B cell (primary cell): Measurements from ENCODE around the gene MYEF2. TPM values are rescaled to one million over a fixed set of nuclear protein-coding genes. Genes with fewer than 3 reads are reported as not detected.

Experiments
- ATAC-seq: fragments of 200-7000 bp; cut with Tn5 transposase; one replicate; pipeline ENCODE4 v1.10.0; 2021; ENCODE audit warnings: low read depth, mild to moderate bottlenecking, moderate number of reproducible peaks, moderate library complexity
- CTCF ChIA-PET: fragments of 350-600 bp; sonication (Branson Sonifier 250); formaldehyde crosslinking; loops from one replicate; lab custom pipeline; 2021; ENCODE audit warnings: antibody characterized with exemption, inconsistent platforms; lab: Charles Lee
- POLR2A ChIA-PET: fragments of 350-600 bp; sonication (Branson Sonifier 250); formaldehyde crosslinking; loops from one replicate; lab custom pipeline; 2021; ENCODE audit warnings: antibody characterized with exemption; lab: Charles Lee
- DNase-seq: peaks from one replicate; pipeline ENCODE4 v3.0.0; 2013
- H2AFZ ChIP-seq: 2 replicates; pipeline ENCODE4 v1.6.1; 2012; ENCODE audit warnings: mild to moderate bottlenecking, low read depth, low read length; ENCODE audit not compliant: insufficient read depth, poor library complexity, severe bottlenecking
- H3K27ac ChIP-seq, 2 donors: 1 replicate in 1 of 2; 2 replicates in 1 of 2; pipeline ENCODE4 v1.5.1; 2012 to 2013; ENCODE audit warnings: low read length in 2 of 2, mild to moderate bottlenecking in 2 of 2, moderate library complexity in 1 of 2
- H3K27me3 ChIP-seq, 4 experiments: fragments of 200-600 bp in 1 of 4; sonication (generic) in 1 of 4; replicated peaks in 1 of 4; 1 replicate in 2 of 4; 2 replicates in 2 of 4; pipeline versions ENCODE4 v1.6.1 to v1.7.0; 2013 to 2016; ENCODE audit warnings: low read length in 3 of 4, mild to moderate bottlenecking in 2 of 4, mixed read lengths in 1 of 4, moderate library complexity in 1 of 4; ENCODE audit not compliant: insufficient read depth in 4 of 4, control insufficient read depth in 3 of 4; ENCODE audit errors: control extremely low read depth in 1 of 4
- H3K36me3 ChIP-seq, 2 experiments: replicated peaks in 1 of 2; 1 replicate in 1 of 2; 2 replicates in 1 of 2; pipeline versions ENCODE4 v1.6.1 to v1.7.1; 2013; ENCODE audit warnings: low read length in 1 of 2; ENCODE audit not compliant: insufficient read depth in 2 of 2, control insufficient read depth in 1 of 2; ENCODE audit errors: control extremely low read depth in 1 of 2, extremely low read depth in 1 of 2
- H3K4me1 ChIP-seq, 2 donors: fragments of 200-600 bp in 1 of 2; sonication (generic) in 1 of 2; 1 replicate in 1 of 2; 2 replicates in 1 of 2; pipeline versions ENCODE4 v1.5.1 to v1.6.1; 2013 to 2017; ENCODE audit warnings: low read length in 2 of 2; ENCODE audit not compliant: control insufficient read depth in 2 of 2, insufficient read depth in 2 of 2
- H3K4me2 ChIP-seq: replicated peaks from 2 replicates; pipeline ENCODE3; 2012; ENCODE audit warnings: mild to moderate bottlenecking, low read depth, low read length; ENCODE audit not compliant: poor library complexity, severe bottlenecking
- H3K4me3 ChIP-seq, 5 experiments: fragments of 200-600 bp in 1 of 5; sonication (generic) in 1 of 5; 1 replicate in 3 of 5; 2 replicates in 2 of 5; pipeline versions ENCODE4 v1.5.1 to v1.7.0; 2011 to 2016; ENCODE audit warnings: low read length in 4 of 5, mild to moderate bottlenecking in 4 of 5, low read depth in 2 of 5, control low read depth in 1 of 5, moderate library complexity in 1 of 5; ENCODE audit not compliant: insufficient read depth in 1 of 5; ENCODE audit errors: control extremely low read depth in 1 of 5, extremely low read depth in 1 of 5
- H3K79me2 ChIP-seq: fragments of 200-600 bp; sonication (generic); one replicate; pipeline ENCODE4 v1.6.0; 2016; ENCODE audit warnings: low read length; ENCODE audit not compliant: control insufficient read depth, insufficient read depth
- H3K9ac ChIP-seq: fragments of 200-600 bp; sonication (generic); 2 replicates; pipeline ENCODE4 v1.6.1; 2017; ENCODE audit warnings: mild to moderate bottlenecking, low read length, moderate library complexity
- H3K9me3 ChIP-seq, 3 donors: one replicate each; pipeline versions ENCODE4 v1.6.1 to v1.7.1; 2013; ENCODE audit warnings: low read length in 2 of 3; ENCODE audit not compliant: control insufficient read depth in 2 of 3, insufficient read depth in 1 of 3; ENCODE audit errors: control extremely low read depth in 1 of 3
- H4K20me1 ChIP-seq: 2 replicates; pipeline ENCODE4 v1.6.0; 2012; ENCODE audit warnings: mild to moderate bottlenecking, low read length; ENCODE audit not compliant: insufficient read depth, control insufficient read depth, poor library complexity, severe bottlenecking
- H3K27ac Mint-ChIP-seq: one replicate; pipeline ENCODE4 v1.8.0; 2021; ENCODE audit warnings: mixed read lengths
- H3K27me3 Mint-ChIP-seq: one replicate; pipeline ENCODE4 v1.8.0; 2021; ENCODE audit warnings: mixed read lengths
- H3K4me1 Mint-ChIP-seq: one replicate; pipeline ENCODE4 v1.8.0; 2021; ENCODE audit warnings: mixed read lengths
- H3K4me3 Mint-ChIP-seq: one replicate; pipeline ENCODE4 v1.8.0; 2021; ENCODE audit warnings: mixed read lengths
- H3K9me3 Mint-ChIP-seq: one replicate; pipeline ENCODE4 v1.8.0; 2022; ENCODE audit warnings: mixed read lengths; ENCODE audit not compliant: insufficient read depth
- CTCF ChIP-seq: fragments of 200-600 bp; IDR thresholded peaks from one replicate; pipeline ENCODE4 v1.8.0; 2022; ENCODE audit warnings: antibody characterized with exemption, mild to moderate bottlenecking
- EZH2 ChIP-seq: IDR thresholded peaks from 2 replicates; pipeline ENCODE4 v1.6.1; 2012; ENCODE audit warnings: borderline replicate concordance, low read depth, mild to moderate bottlenecking, moderate library complexity, low read length; ENCODE audit not compliant: insufficient read depth, poor library complexity, severe bottlenecking
- WGBS: methylation state at CpG from one replicate; pipeline ENCODE4 v1.1.5; 2013; ENCODE audit warnings: missing lambda C conversion rate; ENCODE audit not compliant: insufficient coverage; 5-methylcytosine and 5-hydroxymethylcytosine counted together
- intact Hi-C: fragments of 100-400 bp; cut with micrococcal nuclease; formaldehyde crosslinking; loops from one replicate; pipeline ENCODE4 v1.10.0; 2022
- polyA minus RNA-seq: library from RNA; depleted of rRNA, polyadenylated mRNA; stranded (reverse); fragments of >200 nt; gene quantifications from 2 replicates; pipeline ENCODE4 v1.2.3, GENCODE V29; 2012
- polyA plus RNA-seq: library from polyadenylated mRNA; depleted of rRNA; stranded (reverse); fragments of >200 nt; gene quantifications from 2 replicates; pipeline ENCODE4 v1.2.3, GENCODE V29; 2012
- total RNA-seq, 2 donors: library from RNA; stranded (reverse); fragments of 120-200 nt in 1 of 2; gene quantifications; 1 replicate in 1 of 2; 2 replicates in 1 of 2; pipeline versions ENCODE4 v1.2.3 to v1.2.4, GENCODE V29; 2013 to 2022

The MYEF2 gene
- 34.3 and 36.3 TPM in 2 replicates for total RNA-seq
- total RNA-seq (2013) = 11.6 TPM
- 3.9 and 14.1 TPM in 2 replicates for polyA plus RNA-seq
- 3.5 and 15.5 TPM in 2 replicates for polyA minus RNA-seq

GRCh38 chr15:48177766-48178647, at the start of gene MYEF2:
TSS of gene MYEF2 (minus strand) at chr15:48178295. CDS start at chr15:48178237, 58 bp downstream.
- TF ChIP-seq CTCF (peak; percentile 35), EZH2 (no peak)
- Histone ChIP-seq H3K4me3 (peak within 1 kb of the TSS; percentile 47 to 71 (median 67)), H3K36me3 (no peaks in the 10 kb centered on the region), H2AFZ (peak within 1 kb of the TSS; percentile 83), H4K20me1 (no peaks in the 10 kb centered on the region), H3K4me2 (peak within 1 kb of the TSS; percentile 80), H3K9ac (peak within 1 kb of the TSS; percentile 79), H3K9me3 (no peaks in the 10 kb centered on the region), H3K4me1 (peaks cover 8 to 11% of the 10 kb centered on the region in 2 donors), H3K27me3 (peaks cover 0 to 5% (median 2%) of the 10 kb centered on the region in 4 experiments), H3K27ac (peak within 1 kb of the TSS; percentile 21 to 81), H3K79me2 (peaks cover 15% of the 10 kb centered on the region)
- intact Hi-C loops = loop anchor here (2.0 to 5.0 kb wide), 4 partner anchors 153 to 1444 kb away; partner anchors contain the start of genes CEP152, DTWD1, DUT and EID1
- WGBS = 2% methylated on average over 68 of the region's 71 CpGs
- ATAC-seq (peak; percentile 72), DNase-seq (peak; percentile 80)
- ChIA-PET CTCF (interaction anchor here (1.6 kb wide), 1 partner anchor 21 kb away, joined by 3 read pairs; no protein-coding TSS in a partner anchor), POLR2A (no interaction called here)
- H3K4me1 Mint-ChIP-seq = peaks cover 18% of the 10 kb centered on the region
- peak within 1 kb of the TSS; percentile 95 for H3K4me3 Mint-ChIP-seq
- H3K27me3 Mint-ChIP-seq = peaks cover 17% of the 10 kb centered on the region
- H3K27ac Mint-ChIP-seq = peak within 1 kb of the TSS; percentile 92
- H3K9me3 Mint-ChIP-seq = no peaks in the 10 kb centered on the region

GRCh38 chr15:48225771-48226170, 47.7 kb upstream of the MYEF2 start:
- Mint-ChIP-seq H3K27me3 (no peaks in the 10 kb centered on the region), H3K27ac (no peak overlapping the region), H3K9me3 (no peaks in the 10 kb centered on the region), H3K4me1 (no peaks in the 10 kb centered on the region), H3K4me3 (no peak overlapping the region)
- WGBS = no CpG with 5 or more reads among the region's 3 CpGs
- TF ChIP-seq EZH2 (no peak), CTCF (no peak)
- no peaks in the 10 kb centered on the region for H3K27me3 ChIP-seq
- H3K36me3 ChIP-seq = no peaks in the 10 kb centered on the region
- CTCF ChIA-PET = no interaction called here
- no peak overlapping the region for H3K27ac ChIP-seq
- H3K4me3 ChIP-seq = no peak overlapping the region
- no peaks in the 10 kb centered on the region for H3K9me3 ChIP-seq
- H3K4me1 ChIP-seq = no peaks in the 10 kb centered on the region
- ATAC-seq (no peak), DNase-seq (no peak)
- intact Hi-C loops = no loop called here
- H4K20me1 ChIP-seq = no peaks in the 10 kb centered on the region
- H3K9ac ChIP-seq = no peak overlapping the region
- POLR2A ChIA-PET = no interaction called here
- no peak overlapping the region for H2AFZ ChIP-seq
- no peaks in the 10 kb centered on the region for H3K79me2 ChIP-seq
- no peak overlapping the region for H3K4me2 ChIP-seq
